ENCODE measurements around the gene CSE1L.
"Not testable (repeated sequence)": the region's sequence is repeated elsewhere in the genome, so short reads cannot be mapped to it uniquely, and the experiment has no call there.

The CSE1L gene

GRCh38 chr20:49123982-49124381 is 77.9 kb downstream of the CSE1L start:
- DNase-seq (ENCODE audit: low read depth in 2 of 2) = no peak

GRCh38 chr20:49132995-49133478 is 86.9 kb downstream of the CSE1L start:
- DNase-seq (ENCODE audit: low read depth in 2 of 2) = no peak

GRCh38 chr20:49133571-49133970 is 87.5 kb downstream of the CSE1L start:
- DNase-seq (ENCODE audit: low read depth in 2 of 2) = no peak

GRCh38 chr20:49134797-49135196 is 88.7 kb downstream of the CSE1L start:
- DNase-seq (ENCODE audit: low read depth in 2 of 2) = not testable (repeated sequence)

- DNase-seq (ENCODE audit: low read depth in 2 of 2) = no peak
Measured at GRCh38 chr20:49136817-49137571, 90.9 kb downstream of the CSE1L start.

GRCh38 chr20:49138431-49138830 is 92.3 kb downstream of the CSE1L start:
- DNase-seq (ENCODE audit: low read depth in 2 of 2) = no peak

GRCh38 chr20:49140411-49140810 is 94.3 kb downstream of the CSE1L start:
- no peak for DNase-seq (ENCODE audit: low read depth in 2 of 2)

GRCh38 chr20:49140834-49141233 is 94.7 kb downstream of the CSE1L start:
- DNase-seq (ENCODE audit: low read depth in 2 of 2) = no peak
